ENCODE results near the gene PLCB4. TPM values are rescaled to one million over a fixed set of nuclear protein-coding genes. Genes with fewer than 3 reads are reported as not detected.

The PLCB4 gene
- total and polyA plus RNA-seq, 2 experiments from 2014 or later = 6.5 to 16.1 TPM

DNA sequence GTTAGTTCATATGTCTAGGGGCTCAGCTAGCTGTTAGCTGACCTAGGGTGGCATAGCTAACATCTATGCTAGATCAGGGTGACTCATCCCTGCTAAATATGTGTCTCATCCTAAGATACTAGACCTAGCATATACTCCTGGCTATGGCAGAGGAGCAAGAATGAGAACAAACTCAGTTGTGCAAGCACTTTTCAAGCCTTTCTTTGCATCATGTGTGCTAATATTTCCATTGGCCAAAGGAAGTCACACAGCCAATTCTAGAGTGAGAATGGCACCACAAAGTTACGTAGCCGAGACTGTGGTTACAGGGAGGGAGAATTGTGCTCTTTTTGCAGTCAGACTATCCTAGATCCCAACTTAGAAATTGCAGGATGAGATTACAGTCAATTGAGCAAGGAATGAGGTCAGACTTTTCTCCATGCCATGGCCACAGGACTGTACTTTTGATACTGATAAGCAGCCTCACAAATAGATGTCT, 78.7 kb downstream of the PLCB4 start (continued):
- TF ChIP-seq, protein P1, sequence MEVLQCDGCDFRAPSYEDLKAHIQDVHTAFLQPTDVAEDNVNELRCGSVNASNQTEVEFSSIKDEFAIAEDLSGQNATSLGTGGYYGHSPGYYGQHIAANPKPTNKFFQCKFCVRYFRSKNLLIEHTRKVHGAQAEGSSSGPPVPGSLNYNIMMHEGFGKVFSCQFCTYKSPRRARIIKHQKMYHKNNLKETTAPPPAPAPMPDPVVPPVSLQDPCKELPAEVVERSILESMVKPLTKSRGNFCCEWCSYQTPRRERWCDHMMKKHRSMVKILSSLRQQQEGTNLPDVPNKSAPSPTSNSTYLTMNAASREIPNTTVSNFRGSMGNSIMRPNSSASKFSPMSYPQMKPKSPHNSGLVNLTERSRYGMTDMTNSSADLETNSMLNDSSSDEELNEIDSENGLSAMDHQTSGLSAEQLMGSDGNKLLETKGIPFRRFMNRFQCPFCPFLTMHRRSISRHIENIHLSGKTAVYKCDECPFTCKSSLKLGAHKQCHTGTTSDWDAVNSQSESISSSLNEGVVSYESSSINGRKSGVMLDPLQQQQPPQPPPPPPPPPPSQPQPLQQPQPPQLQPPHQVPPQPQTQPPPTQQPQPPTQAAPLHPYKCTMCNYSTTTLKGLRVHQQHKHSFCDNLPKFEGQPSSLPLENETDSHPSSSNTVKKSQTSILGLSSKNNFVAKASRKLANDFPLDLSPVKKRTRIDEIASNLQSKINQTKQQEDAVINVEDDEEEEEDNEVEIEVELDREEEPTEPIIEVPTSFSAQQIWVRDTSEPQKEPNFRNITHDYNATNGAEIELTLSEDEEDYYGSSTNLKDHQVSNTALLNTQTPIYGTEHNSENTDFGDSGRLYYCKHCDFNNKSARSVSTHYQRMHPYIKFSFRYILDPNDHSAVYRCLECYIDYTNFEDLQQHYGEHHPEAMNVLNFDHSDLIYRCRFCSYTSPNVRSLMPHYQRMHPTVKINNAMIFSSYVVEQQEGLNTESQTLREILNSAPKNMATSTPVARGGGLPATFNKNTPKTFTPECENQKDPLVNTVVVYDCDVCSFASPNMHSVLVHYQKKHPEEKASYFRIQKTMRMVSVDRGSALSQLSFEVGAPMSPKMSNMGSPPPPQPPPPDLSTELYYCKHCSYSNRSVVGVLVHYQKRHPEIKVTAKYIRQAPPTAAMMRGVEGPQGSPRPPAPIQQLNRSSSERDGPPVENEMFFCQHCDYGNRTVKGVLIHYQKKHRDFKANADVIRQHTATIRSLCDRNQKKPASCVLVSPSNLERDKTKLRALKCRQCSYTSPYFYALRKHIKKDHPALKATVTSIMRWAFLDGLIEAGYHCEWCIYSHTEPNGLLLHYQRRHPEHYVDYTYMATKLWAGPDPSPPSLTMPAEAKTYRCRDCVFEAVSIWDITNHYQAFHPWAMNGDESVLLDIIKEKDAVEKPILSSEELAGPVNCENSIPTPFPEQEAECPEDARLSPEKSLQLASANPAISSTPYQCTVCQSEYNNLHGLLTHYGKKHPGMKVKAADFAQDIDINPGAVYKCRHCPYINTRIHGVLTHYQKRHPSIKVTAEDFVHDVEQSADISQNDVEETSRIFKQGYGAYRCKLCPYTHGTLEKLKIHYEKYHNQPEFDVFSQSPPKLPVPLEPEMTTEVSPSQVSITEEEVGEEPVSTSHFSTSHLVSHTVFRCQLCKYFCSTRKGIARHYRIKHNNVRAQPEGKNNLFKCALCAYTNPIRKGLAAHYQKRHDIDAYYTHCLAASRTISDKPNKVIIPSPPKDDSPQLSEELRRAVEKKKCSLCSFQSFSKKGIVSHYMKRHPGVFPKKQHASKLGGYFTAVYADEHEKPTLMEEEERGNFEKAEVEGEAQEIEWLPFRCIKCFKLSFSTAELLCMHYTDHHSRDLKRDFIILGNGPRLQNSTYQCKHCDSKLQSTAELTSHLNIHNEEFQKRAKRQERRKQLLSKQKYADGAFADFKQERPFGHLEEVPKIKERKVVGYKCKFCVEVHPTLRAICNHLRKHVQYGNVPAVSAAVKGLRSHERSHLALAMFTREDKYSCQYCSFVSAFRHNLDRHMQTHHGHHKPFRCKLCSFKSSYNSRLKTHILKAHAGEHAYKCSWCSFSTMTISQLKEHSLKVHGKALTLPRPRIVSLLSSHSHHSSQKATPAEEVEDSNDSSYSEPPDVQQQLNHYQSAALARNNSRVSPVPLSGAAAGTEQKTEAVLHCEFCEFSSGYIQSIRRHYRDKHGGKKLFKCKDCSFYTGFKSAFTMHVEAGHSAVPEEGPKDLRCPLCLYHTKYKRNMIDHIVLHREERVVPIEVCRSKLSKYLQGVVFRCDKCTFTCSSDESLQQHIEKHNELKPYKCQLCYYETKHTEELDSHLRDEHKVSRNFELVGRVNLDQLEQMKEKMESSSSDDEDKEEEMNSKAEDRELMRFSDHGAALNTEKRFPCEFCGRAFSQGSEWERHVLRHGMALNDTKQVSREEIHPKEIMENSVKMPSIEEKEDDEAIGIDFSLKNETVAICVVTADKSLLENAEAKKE (CRISPR knock-in tag; IDR thresholded peaks at IDR 0.05) = no peak
- TF ChIP-seq NANOG (IDR thresholded peaks at IDR 0.05; ENCODE audit: borderline replicate concordance) = no peak

DNA sequence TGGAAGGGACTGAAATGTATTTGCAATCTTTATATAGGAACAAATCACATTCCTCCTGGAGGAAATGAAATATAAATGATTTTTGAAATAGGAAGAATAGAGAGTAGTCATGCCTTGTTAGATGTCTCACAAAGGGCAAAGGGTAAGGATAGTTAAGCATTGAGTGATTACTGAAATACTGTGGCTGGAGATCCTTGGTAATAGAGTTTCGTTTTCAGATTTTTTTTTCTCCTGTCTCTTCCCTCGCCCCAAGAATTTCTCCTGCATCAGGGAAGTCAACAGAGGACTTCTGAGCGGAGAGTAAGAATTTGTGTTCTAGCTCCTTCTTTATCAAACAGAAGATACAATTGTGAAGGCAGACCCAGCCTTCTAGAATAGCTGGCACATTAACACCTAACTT, 79.4 kb downstream of the PLCB4 start:
- peaks cover 29% of the 10 kb centered on the region for H3K36me3 Mint-ChIP-seq (ENCODE audit: low read depth)
- H3K79me2 ChIP-seq (replicated peaks; ENCODE audit: insufficient read depth) = no peaks in the 10 kb centered on the region; the same call in 1 of the 2 replicates
- TF ChIP-seq NANOG (IDR thresholded peaks at IDR 0.05; ENCODE audit: borderline replicate concordance) = no peak
- no peak for TF ChIP-seq CREB1 (CRISPR knock-in tag; IDR thresholded peaks at IDR 0.05; ENCODE audit: low read depth)
- TF ChIP-seq ZNF114 (CRISPR knock-in tag; IDR thresholded peaks at IDR 0.05) = no peak
- TF ChIP-seq STAT1 (IDR thresholded peaks at IDR 0.05; ENCODE audit: unreplicated experiment) = no peak
- TF ChIP-seq POLR2AphosphoS5 (IDR thresholded peaks at IDR 0.05; ENCODE audit: low read depth) = no peak
- no peak for TF ChIP-seq ZNF331 (CRISPR knock-in tag; IDR thresholded peaks at IDR 0.05; ENCODE audit: low read depth)
- TF ChIP-seq, protein P2, sequence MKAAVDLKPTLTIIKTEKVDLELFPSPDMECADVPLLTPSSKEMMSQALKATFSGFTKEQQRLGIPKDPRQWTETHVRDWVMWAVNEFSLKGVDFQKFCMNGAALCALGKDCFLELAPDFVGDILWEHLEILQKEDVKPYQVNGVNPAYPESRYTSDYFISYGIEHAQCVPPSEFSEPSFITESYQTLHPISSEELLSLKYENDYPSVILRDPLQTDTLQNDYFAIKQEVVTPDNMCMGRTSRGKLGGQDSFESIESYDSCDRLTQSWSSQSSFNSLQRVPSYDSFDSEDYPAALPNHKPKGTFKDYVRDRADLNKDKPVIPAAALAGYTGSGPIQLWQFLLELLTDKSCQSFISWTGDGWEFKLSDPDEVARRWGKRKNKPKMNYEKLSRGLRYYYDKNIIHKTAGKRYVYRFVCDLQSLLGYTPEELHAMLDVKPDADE (IDR thresholded peaks at IDR 0.05) = no peak
- TF ChIP-seq, protein P3, sequence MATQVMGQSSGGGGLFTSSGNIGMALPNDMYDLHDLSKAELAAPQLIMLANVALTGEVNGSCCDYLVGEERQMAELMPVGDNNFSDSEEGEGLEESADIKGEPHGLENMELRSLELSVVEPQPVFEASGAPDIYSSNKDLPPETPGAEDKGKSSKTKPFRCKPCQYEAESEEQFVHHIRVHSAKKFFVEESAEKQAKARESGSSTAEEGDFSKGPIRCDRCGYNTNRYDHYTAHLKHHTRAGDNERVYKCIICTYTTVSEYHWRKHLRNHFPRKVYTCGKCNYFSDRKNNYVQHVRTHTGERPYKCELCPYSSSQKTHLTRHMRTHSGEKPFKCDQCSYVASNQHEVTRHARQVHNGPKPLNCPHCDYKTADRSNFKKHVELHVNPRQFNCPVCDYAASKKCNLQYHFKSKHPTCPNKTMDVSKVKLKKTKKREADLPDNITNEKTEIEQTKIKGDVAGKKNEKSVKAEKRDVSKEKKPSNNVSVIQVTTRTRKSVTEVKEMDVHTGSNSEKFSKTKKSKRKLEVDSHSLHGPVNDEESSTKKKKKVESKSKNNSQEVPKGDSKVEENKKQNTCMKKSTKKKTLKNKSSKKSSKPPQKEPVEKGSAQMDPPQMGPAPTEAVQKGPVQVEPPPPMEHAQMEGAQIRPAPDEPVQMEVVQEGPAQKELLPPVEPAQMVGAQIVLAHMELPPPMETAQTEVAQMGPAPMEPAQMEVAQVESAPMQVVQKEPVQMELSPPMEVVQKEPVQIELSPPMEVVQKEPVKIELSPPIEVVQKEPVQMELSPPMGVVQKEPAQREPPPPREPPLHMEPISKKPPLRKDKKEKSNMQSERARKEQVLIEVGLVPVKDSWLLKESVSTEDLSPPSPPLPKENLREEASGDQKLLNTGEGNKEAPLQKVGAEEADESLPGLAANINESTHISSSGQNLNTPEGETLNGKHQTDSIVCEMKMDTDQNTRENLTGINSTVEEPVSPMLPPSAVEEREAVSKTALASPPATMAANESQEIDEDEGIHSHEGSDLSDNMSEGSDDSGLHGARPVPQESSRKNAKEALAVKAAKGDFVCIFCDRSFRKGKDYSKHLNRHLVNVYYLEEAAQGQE (IDR thresholded peaks at IDR 0.05; ENCODE audit: unreplicated experiment) = no peak

More for the DNA sequence above, 79.4 kb downstream of the PLCB4 start:
- Mint-ChIP-seq H3K9me3 (peaks cover 28% of the 10 kb centered on the region), H3K27ac (no peak overlapping the region), H3K27me3 (ENCODE audit: insufficient read depth, low read depth, poor library complexity) (no peaks in the 10 kb centered on the region), H3K4me3 (no peak overlapping the region), H3K4me1 (no peaks in the 10 kb centered on the region)
- Histone ChIP-seq H3K27ac (ENCODE audit: low read depth) (no peak overlapping the region), H3K4me1 (ENCODE audit: insufficient read depth) (no peaks in the 10 kb centered on the region; the same call in 1 of the 2 replicates), H2AFZ (no peak overlapping the region), H3F3A (replicated peaks; ENCODE audit: low read depth) (no peaks in the 10 kb centered on the region), H3K4me3 (no peak overlapping the region), H3K4me2 (no peak overlapping the region), H3K36me3 (ENCODE audit: insufficient read depth) (no peaks in the 10 kb centered on the region), H4K20me1 (replicated peaks; ENCODE audit: insufficient read depth) (no peaks in the 10 kb centered on the region), H3K9me2 (ENCODE audit: insufficient read depth) (0 out of 2 replicates have a peak, but pooled peaks cover 8% of the 10 kb centered on the region), H3K27me3 (ENCODE audit: insufficient read depth) (no peaks in the 10 kb centered on the region)
- DNase-seq (ENCODE audit: low spot score) = no peak
- ATAC-seq = no peak

All from GM23338 (cell line).